ENCODE results near the gene RSRC1. TPM values are rescaled to one million over a fixed set of nuclear protein-coding genes. Genes with fewer than 3 reads are reported as not detected.

RSRC1 gene
- polyA plus RNA-seq, 1 donor (not counting 4 experiments of a cell fraction or from before 2014, with no cell fraction given): 11.1 TPM

DNA sequence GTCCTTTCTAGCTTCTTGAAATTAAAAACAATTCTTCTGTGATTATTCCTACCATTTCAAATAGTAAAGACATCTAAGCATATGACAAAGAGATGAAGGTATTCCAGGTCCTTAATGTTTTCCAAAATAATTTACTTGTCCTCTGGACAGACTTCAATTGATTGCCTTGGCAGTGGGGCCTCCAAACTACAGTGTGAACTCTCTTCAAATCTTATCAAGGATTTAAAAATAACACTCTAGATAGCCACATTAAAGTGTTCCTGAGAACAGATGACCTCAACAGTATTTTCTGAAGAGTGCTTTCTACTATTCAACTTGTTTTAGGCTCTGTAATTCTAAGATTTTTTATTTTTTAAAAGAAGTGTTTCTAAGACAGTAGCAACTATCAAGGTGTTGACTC, 453.2 kb downstream of the RSRC1 start:
- H3K4me3 ChIP-seq (ENCODE audit: control insufficient read depth in 2 of 3, extremely low read depth in 1 of 3, insufficient read depth in 2 of 3, low read depth in 1 of 3, low read length in 3 of 3): no peak overlapping the region
- dilution Hi-C loops (cut with MboI; ENCODE audit: extremely low pct_ligation_motif_present, low sequenced_read_pairs): no loop called here
- H3K9ac ChIP-seq (ENCODE audit: control insufficient read depth, extremely low read depth, insufficient read depth, low read length): no peak overlapping the region
- H4K20me1 ChIP-seq (ENCODE audit: control insufficient read depth, extremely low read depth, insufficient read depth, low read length): no peaks in the 10 kb centered on the region
- H3K27me3 ChIP-seq (ENCODE audit: control insufficient read depth, extremely low read depth, insufficient read depth, low read length): no peaks in the 10 kb centered on the region
- H3K4me2 ChIP-seq (ENCODE audit: control insufficient read depth, extremely low read depth, insufficient read depth, low read depth, low read length): no peak overlapping the region
- no peaks in the 10 kb centered on the region for H3K9me3 ChIP-seq (ENCODE audit: control insufficient read depth, low read depth, low read length)
- no peaks in the 10 kb centered on the region for H3K9me1 ChIP-seq (ENCODE audit: control insufficient read depth, extremely low read depth, insufficient read depth, low read length)
- no peak overlapping the region for H2AFZ ChIP-seq (ENCODE audit: control insufficient read depth, low read length)
- no peak for FAIRE-seq
- TF ChIP-seq, protein P1, sequence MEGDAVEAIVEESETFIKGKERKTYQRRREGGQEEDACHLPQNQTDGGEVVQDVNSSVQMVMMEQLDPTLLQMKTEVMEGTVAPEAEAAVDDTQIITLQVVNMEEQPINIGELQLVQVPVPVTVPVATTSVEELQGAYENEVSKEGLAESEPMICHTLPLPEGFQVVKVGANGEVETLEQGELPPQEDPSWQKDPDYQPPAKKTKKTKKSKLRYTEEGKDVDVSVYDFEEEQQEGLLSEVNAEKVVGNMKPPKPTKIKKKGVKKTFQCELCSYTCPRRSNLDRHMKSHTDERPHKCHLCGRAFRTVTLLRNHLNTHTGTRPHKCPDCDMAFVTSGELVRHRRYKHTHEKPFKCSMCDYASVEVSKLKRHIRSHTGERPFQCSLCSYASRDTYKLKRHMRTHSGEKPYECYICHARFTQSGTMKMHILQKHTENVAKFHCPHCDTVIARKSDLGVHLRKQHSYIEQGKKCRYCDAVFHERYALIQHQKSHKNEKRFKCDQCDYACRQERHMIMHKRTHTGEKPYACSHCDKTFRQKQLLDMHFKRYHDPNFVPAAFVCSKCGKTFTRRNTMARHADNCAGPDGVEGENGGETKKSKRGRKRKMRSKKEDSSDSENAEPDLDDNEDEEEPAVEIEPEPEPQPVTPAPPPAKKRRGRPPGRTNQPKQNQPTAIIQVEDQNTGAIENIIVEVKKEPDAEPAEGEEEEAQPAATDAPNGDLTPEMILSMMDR (optimal IDR thresholded peaks at IDR 0.05 in 1 of 3, IDR thresholded peaks at IDR 0.05 in 1 of 3, conservative IDR thresholded peaks at IDR 0.05 in 1 of 3; ENCODE audit: extremely low read depth in 1 of 3, insufficient read depth in 2 of 3, low read length in 3 of 3): no peak
- no peak for TF ChIP-seq EZH2 (IDR thresholded peaks at IDR 0.05; ENCODE audit: low read length)
- no peak for DNase-seq (ENCODE audit: low read depth, low spot score)
- no peaks in the 10 kb centered on the region for H3K79me2 ChIP-seq (ENCODE audit: control insufficient read depth, insufficient read depth, low read length)
- no peak overlapping the region for H3K27ac ChIP-seq (ENCODE audit: control insufficient read depth, insufficient read depth, low read length)
- no peaks in the 10 kb centered on the region for H3K36me3 ChIP-seq (ENCODE audit: control insufficient read depth in 2 of 2, extremely low read depth in 1 of 2, insufficient read depth in 2 of 2, low read length in 2 of 2)
- H3K4me1 ChIP-seq (ENCODE audit: control insufficient read depth, extremely low read depth, insufficient read depth, low read length): no peaks in the 10 kb centered on the region

GRCh38 chr3:158565076-158565475, 455.2 kb downstream of the RSRC1 start:
- dilution Hi-C loops (cut with MboI; ENCODE audit: extremely low pct_ligation_motif_present, low sequenced_read_pairs): no loop called here
- no peak for DNase-seq (ENCODE audit: low read depth, low spot score)
- Histone ChIP-seq H4K20me1 (ENCODE audit: control insufficient read depth, extremely low read depth, insufficient read depth, low read length) (no peaks in the 10 kb centered on the region), H3K4me1 (ENCODE audit: control insufficient read depth, extremely low read depth, insufficient read depth, low read length) (no peaks in the 10 kb centered on the region), H3K79me2 (ENCODE audit: control insufficient read depth, insufficient read depth, low read length) (no peaks in the 10 kb centered on the region), H3K27me3 (ENCODE audit: control insufficient read depth, extremely low read depth, insufficient read depth, low read length) (no peaks in the 10 kb centered on the region), H3K9me1 (ENCODE audit: control insufficient read depth, extremely low read depth, insufficient read depth, low read length) (no peaks in the 10 kb centered on the region), H3K36me3 (ENCODE audit: control insufficient read depth in 2 of 2, extremely low read depth in 1 of 2, insufficient read depth in 2 of 2, low read length in 2 of 2) (no peaks in the 10 kb centered on the region), H3K27ac (ENCODE audit: control insufficient read depth, insufficient read depth, low read length) (no peak overlapping the region), H3K4me3 (ENCODE audit: control insufficient read depth in 2 of 3, extremely low read depth in 1 of 3, insufficient read depth in 2 of 3, low read depth in 1 of 3, low read length in 3 of 3) (no peak overlapping the region), H3K9ac (ENCODE audit: control insufficient read depth, extremely low read depth, insufficient read depth, low read length) (no peak overlapping the region), H2AFZ (ENCODE audit: control insufficient read depth, low read length) (no peak overlapping the region), H3K9me3 (ENCODE audit: control insufficient read depth, low read depth, low read length) (no peaks in the 10 kb centered on the region), H3K4me2 (ENCODE audit: control insufficient read depth, extremely low read depth, insufficient read depth, low read depth, low read length) (no peak overlapping the region)
- TF ChIP-seq EZH2 (IDR thresholded peaks at IDR 0.05; ENCODE audit: low read length): no peak
- TF ChIP-seq, protein P1 (optimal IDR thresholded peaks at IDR 0.05 in 1 of 3, IDR thresholded peaks at IDR 0.05 in 1 of 3, conservative IDR thresholded peaks at IDR 0.05 in 1 of 3; ENCODE audit: extremely low read depth in 1 of 3, insufficient read depth in 2 of 3, low read length in 3 of 3): no peak
- FAIRE-seq: no peak

Measured in keratinocyte (primary cell).